Measurements from ENCODE around the gene EDC3. TPM values are rescaled to one million over a fixed set of nuclear protein-coding genes. Genes with fewer than 3 reads are reported as not detected.

Gene EDC3
- polyA plus RNA-seq, 1 of the 3 experiments (the other 2 are of a cell fraction) = 34.9 TPM

DNA sequence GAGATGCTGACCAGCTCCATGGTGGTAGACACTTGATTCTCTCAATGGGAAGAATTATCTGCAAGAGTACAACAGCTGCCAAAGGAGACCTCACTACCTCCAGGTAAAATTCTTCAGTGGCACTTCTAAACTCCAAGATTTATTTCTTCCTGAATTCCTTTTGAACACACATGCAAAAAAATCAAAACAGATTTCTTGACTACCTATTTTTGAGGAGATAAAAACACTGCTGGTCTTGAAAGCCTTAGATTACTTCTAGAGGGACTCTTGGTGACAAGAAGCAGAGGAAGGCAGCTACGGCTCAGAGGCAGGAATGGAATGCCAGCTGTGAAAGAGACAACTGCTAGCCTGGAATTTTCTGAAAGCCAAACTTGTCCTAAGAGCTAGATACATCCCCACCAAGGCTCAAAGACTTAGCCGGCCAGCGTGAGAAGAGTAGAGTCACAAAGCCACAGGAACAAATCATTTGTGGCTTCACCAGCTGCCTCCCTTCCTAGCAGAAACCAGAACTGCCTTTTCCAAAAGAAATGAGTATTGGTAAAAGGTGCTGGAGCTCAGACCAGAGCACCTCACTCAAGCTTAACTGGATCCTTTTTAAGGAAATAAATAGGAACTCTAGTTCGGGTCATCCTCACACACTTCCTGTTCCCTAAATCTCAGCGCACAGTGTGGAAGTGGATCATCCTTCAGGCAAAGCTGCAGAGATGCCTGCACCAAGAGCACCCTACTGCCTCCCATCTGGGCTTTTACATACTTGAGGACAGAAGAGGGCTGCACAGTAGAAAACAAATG, 47.6 kb downstream of the EDC3 start (continued):
- TF ChIP-seq FOXM1 (IDR thresholded peaks at IDR 0.05; ENCODE audit: low read depth) = no peak

DNA sequence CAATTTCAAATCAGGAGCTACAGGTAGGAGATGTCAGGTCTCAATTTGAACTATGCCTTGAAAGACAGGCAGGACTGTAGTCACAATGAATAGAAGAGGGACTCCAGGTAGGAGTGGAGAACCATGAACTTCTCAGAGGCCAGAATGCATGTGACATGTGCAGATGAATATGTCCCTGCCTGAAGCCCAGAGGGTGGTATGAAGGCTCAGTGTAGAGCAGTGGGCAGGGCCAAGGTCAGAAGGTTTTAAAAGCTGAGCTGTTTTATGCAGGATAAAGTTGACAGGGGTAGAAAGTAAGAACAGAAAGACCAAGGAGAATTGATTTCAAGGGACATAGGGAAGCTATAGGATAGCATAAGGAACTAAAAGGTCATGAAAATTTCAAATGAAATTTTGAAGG, 49.3 kb downstream of the EDC3 start:
- Histone ChIP-seq H3K79me2 (ENCODE audit: insufficient read depth) (peaks cover 21% of the 10 kb centered on the region; the same call in 1 of the 2 replicates), H3K4me3 (ENCODE audit: low read depth in 2 of 2, low read length in 1 of 2) (no peak overlapping the region), H3F3A (replicated peaks; ENCODE audit: insufficient read depth) (no peaks in the 10 kb centered on the region), H3K9me3 (no peaks in the 10 kb centered on the region), H3K27me3 (ENCODE audit: insufficient read depth) (no peaks in the 10 kb centered on the region), H3K9me2 (no peaks in the 10 kb centered on the region), H3K27ac (ENCODE audit: low read depth in 2 of 2, low read length in 1 of 2) (no peak overlapping the region), H2AFZ (ENCODE audit: low read depth) (no peak overlapping the region), H3K36me3 (replicated peaks in 1 of 2; ENCODE audit: control insufficient read depth in 1 of 2, insufficient read depth in 2 of 2, low read length in 1 of 2) (peaks cover 11% of the 10 kb centered on the region in 2 experiments), H3K4me2 (no peak overlapping the region), H3K9ac (no peak overlapping the region), H4K20me1 (ENCODE audit: insufficient read depth) (peaks cover 36% of the 10 kb centered on the region), H3K4me1 (ENCODE audit: control insufficient read depth in 1 of 2, insufficient read depth in 2 of 2, low read depth in 1 of 2, low read length in 1 of 2) (peaks cover 0 to 3% of the 10 kb centered on the region in 2 experiments; a peak in 1 of 4 replicates)
- no peak for DNase-seq
- TF ChIP-seq TAF1 (IDR thresholded peaks at IDR 0.05; ENCODE audit: borderline replicate concordance, low read depth, low read length) = no peak
- TF ChIP-seq FOXJ3 (CRISPR knock-in tag; IDR thresholded peaks at IDR 0.05) = no peak
- no peak for TF ChIP-seq TEAD4 (IDR thresholded peaks at IDR 0.05; ENCODE audit: borderline replicate concordance, insufficient read depth)
- TF ChIP-seq MEF2A (IDR thresholded peaks at IDR 0.05; ENCODE audit: borderline replicate concordance, low read depth) = no peak
- TF ChIP-seq, protein P1, sequence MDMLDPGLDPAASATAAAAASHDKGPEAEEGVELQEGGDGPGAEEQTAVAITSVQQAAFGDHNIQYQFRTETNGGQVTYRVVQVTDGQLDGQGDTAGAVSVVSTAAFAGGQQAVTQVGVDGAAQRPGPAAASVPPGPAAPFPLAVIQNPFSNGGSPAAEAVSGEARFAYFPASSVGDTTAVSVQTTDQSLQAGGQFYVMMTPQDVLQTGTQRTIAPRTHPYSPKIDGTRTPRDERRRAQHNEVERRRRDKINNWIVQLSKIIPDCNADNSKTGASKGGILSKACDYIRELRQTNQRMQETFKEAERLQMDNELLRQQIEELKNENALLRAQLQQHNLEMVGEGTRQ (IDR thresholded peaks at IDR 0.05; ENCODE audit: borderline replicate concordance, low read depth, low read length) = no peak
- TF ChIP-seq SMC3 (IDR thresholded peaks at IDR 0.05; ENCODE audit: low read depth, low read length) = no peak
- TF ChIP-seq, protein P2, sequence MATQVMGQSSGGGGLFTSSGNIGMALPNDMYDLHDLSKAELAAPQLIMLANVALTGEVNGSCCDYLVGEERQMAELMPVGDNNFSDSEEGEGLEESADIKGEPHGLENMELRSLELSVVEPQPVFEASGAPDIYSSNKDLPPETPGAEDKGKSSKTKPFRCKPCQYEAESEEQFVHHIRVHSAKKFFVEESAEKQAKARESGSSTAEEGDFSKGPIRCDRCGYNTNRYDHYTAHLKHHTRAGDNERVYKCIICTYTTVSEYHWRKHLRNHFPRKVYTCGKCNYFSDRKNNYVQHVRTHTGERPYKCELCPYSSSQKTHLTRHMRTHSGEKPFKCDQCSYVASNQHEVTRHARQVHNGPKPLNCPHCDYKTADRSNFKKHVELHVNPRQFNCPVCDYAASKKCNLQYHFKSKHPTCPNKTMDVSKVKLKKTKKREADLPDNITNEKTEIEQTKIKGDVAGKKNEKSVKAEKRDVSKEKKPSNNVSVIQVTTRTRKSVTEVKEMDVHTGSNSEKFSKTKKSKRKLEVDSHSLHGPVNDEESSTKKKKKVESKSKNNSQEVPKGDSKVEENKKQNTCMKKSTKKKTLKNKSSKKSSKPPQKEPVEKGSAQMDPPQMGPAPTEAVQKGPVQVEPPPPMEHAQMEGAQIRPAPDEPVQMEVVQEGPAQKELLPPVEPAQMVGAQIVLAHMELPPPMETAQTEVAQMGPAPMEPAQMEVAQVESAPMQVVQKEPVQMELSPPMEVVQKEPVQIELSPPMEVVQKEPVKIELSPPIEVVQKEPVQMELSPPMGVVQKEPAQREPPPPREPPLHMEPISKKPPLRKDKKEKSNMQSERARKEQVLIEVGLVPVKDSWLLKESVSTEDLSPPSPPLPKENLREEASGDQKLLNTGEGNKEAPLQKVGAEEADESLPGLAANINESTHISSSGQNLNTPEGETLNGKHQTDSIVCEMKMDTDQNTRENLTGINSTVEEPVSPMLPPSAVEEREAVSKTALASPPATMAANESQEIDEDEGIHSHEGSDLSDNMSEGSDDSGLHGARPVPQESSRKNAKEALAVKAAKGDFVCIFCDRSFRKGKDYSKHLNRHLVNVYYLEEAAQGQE (IDR thresholded peaks at IDR 0.05; ENCODE audit: low read depth, low read length) = no peak
- TF ChIP-seq SIN3A (IDR thresholded peaks at IDR 0.05; ENCODE audit: borderline replicate concordance, low read depth, low read length) = no peak
- no peak for TF ChIP-seq CHD2 (IDR thresholded peaks at IDR 0.05; ENCODE audit: low read length, partially characterized antibody)
- no peak for TF ChIP-seq RFX5 (IDR thresholded peaks at IDR 0.05; ENCODE audit: low read length)
- TF ChIP-seq, protein P3, sequence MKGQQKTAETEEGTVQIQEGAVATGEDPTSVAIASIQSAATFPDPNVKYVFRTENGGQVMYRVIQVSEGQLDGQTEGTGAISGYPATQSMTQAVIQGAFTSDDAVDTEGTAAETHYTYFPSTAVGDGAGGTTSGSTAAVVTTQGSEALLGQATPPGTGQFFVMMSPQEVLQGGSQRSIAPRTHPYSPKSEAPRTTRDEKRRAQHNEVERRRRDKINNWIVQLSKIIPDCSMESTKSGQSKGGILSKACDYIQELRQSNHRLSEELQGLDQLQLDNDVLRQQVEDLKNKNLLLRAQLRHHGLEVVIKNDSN (IDR thresholded peaks at IDR 0.05; ENCODE audit: borderline replicate concordance, low read depth) = no peak
- no peak for TF ChIP-seq JUND (IDR thresholded peaks at IDR 0.05)
- no peak for TF ChIP-seq ELF1 (IDR thresholded peaks at IDR 0.05)
- TF ChIP-seq, protein P4, sequence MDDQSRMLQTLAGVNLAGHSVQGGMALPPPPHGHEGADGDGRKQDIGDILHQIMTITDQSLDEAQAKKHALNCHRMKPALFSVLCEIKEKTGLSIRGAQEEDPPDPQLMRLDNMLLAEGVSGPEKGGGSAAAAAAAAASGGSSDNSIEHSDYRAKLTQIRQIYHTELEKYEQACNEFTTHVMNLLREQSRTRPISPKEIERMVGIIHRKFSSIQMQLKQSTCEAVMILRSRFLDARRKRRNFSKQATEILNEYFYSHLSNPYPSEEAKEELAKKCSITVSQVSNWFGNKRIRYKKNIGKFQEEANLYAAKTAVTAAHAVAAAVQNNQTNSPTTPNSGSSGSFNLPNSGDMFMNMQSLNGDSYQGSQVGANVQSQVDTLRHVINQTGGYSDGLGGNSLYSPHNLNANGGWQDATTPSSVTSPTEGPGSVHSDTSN (IDR thresholded peaks at IDR 0.05) = no peak
- no peak for TF ChIP-seq EP300 (IDR thresholded peaks at IDR 0.05; ENCODE audit: borderline replicate concordance in 1 of 2, low read depth in 1 of 2, low read length in 1 of 2)
- ChIA-PET POLR2A (no interaction called here), CTCF (interaction anchor here (12.9 to 39.4 kb wide), 2 partner anchors 13 to 127 kb away, joined by 141 to 1109 read pairs; partner anchors contain the start of gene CSK)
